Aorta (tissue), 4 donors: ENCODE data around the gene CARMIL3. TPM values are rescaled to one million over a fixed set of nuclear protein-coding genes. Genes with fewer than 3 reads are reported as not detected.

Source experiments
- polyA plus RNA-seq, 2 donors: library from polyadenylated mRNA; stranded (reverse); fragments of 200-250 nt; gene quantifications; one replicate each; pipeline ENCODE4 v1.2.3, GENCODE V29; 2013
- total RNA-seq, 2 donors: library from RNA; stranded (reverse); fragmentation: NEBNext Ultra II Directional; extraction: Animal tissue kit (Norgen Biotek cat#: 25700); gene quantifications; one replicate each; pipeline ENCODE4 v1.2.1, GENCODE V29; 2021
- donor health status: healthy with polysubstance abuse.
- donor health status: Bipolar disorder and iron deficiency.
- donor health status: DM: no; HTN: no; CAD: no.
- donor health status: DM: yes; HTN: yes; CAD: no.

CARMIL3 gene
- total and polyA plus RNA-seq, 4 donors: 0.24 to 0.43 (median 0.42) TPM; not detected in 1

Other genes starting within 250 kb of the CARMIL3 start
- 10 to 100 TPM; 17.8 to 21.2 TPM for gene DHRS4, start 98.2 kb upstream of the CARMIL3 start, total RNA-seq
- 10 to 100 TPM; 43.9 to 47.3 TPM for gene DHRS4, start 98.2 kb upstream of the CARMIL3 start, polyA plus RNA-seq
- gene DHRS4L2, start 63.1 kb upstream of the CARMIL3 start, total RNA-seq: 10 to 100 TPM; 15.1 to 17.5 TPM
- 10 to 100 TPM; 22.2 to 44.3 TPM for gene DHRS4L2, start 63.1 kb upstream of the CARMIL3 start, polyA plus RNA-seq
- gene CPNE6, start 19.6 kb downstream of the CARMIL3 start, total RNA-seq: under 1 TPM; 0.71 to 0.99 TPM
- gene CPNE6, start 19.6 kb downstream of the CARMIL3 start, polyA plus RNA-seq: under 1 TPM; 0.03 to 0.25 TPM
- gene PCK2, start 42.3 kb downstream of the CARMIL3 start, total RNA-seq: 10 to 100 TPM; 19.6 to 22.5 TPM
- 10 to 100 TPM; 14.7 to 82.5 TPM for gene PCK2, start 42.3 kb downstream of the CARMIL3 start, polyA plus RNA-seq
- 10 to 100 TPM; 35.5 to 39.6 TPM for gene DCAF11, start 62.8 kb downstream of the CARMIL3 start, total RNA-seq
- gene DCAF11, start 62.8 kb downstream of the CARMIL3 start, polyA plus RNA-seq: 10 to 100 TPM; 37.3 to 41.8 TPM
- 1 to 10 TPM; 1.1 to 1.4 TPM for gene NRL, start 62.9 kb downstream of the CARMIL3 start, total RNA-seq
- 1 to 10 TPM in 1 of 2 donors, under 1 TPM in 1; 0.63 to 1.3 TPM for gene NRL, start 62.9 kb downstream of the CARMIL3 start, polyA plus RNA-seq
- gene FITM1, start 78.7 kb downstream of the CARMIL3 start, total RNA-seq: under 1 TPM; 0.71 to 0.75 TPM
- under 1 TPM in 1 of 2 donors, not detected in 1; 0.56 TPM for gene FITM1, start 78.7 kb downstream of the CARMIL3 start, polyA plus RNA-seq
- 100 to 1,000 TPM; 112 to 125 TPM for gene PSME1, start 84.2 kb downstream of the CARMIL3 start, total RNA-seq
- gene PSME1, start 84.2 kb downstream of the CARMIL3 start, polyA plus RNA-seq: 100 to 1,000 TPM; 206 to 210 TPM
- gene EMC9, start 89.6 kb downstream of the CARMIL3 start, total RNA-seq: 10 to 100 TPM; 12.8 to 15.3 TPM
- 10 to 100 TPM; 18.3 to 41.9 TPM for gene EMC9, start 89.6 kb downstream of the CARMIL3 start, polyA plus RNA-seq
- 10 to 100 TPM; 86.1 to 93.6 TPM for gene PSME2, start 94.6 kb downstream of the CARMIL3 start, total RNA-seq
- gene PSME2, start 94.6 kb downstream of the CARMIL3 start, polyA plus RNA-seq: 100 to 1,000 TPM; 142 to 261 TPM
- 10 to 100 TPM; 51.6 to 61.1 TPM for gene RNF31, start 95.5 kb downstream of the CARMIL3 start, total RNA-seq
- 100 to 1,000 TPM in 1 of 2 donors, 1 to 10 TPM in 1; 9.1 to 167 TPM for gene RNF31, start 95.5 kb downstream of the CARMIL3 start, polyA plus RNA-seq
- 100 to 1,000 TPM; 113 to 117 TPM for gene IRF9, start 109.3 kb downstream of the CARMIL3 start, total RNA-seq
- gene IRF9, start 109.3 kb downstream of the CARMIL3 start, polyA plus RNA-seq: 100 to 1,000 TPM in 1 of 2 donors, 10 to 100 TPM in 1; 56.0 to 111 TPM
- gene REC8, start 120.1 kb downstream of the CARMIL3 start, total RNA-seq: 10 to 100 TPM; 13.2 to 18.1 TPM
- 1 to 10 TPM; 2.4 to 8.2 TPM for gene REC8, start 120.1 kb downstream of the CARMIL3 start, polyA plus RNA-seq
- 10 to 100 TPM; 23.4 to 29.3 TPM for gene IPO4, start 136.8 kb downstream of the CARMIL3 start, total RNA-seq
- gene IPO4, start 136.8 kb downstream of the CARMIL3 start, polyA plus RNA-seq: 10 to 100 TPM in 1 of 2 donors, 1 to 10 TPM in 1; 3.4 to 11.6 TPM
- gene TM9SF1, start 143.4 kb downstream of the CARMIL3 start, total RNA-seq: 10 to 100 TPM; 35.3 to 37.3 TPM
- 10 to 100 TPM; 15.8 to 35.0 TPM for gene TM9SF1, start 143.4 kb downstream of the CARMIL3 start, polyA plus RNA-seq
- under 1 TPM in 1 of 2 donors, not detected in 1; 0.39 TPM for gene TSSK4, start 153.7 kb downstream of the CARMIL3 start, total RNA-seq
- not detected for gene TSSK4, start 153.7 kb downstream of the CARMIL3 start, polyA plus RNA-seq
- 10 to 100 TPM; 38.3 to 45.8 TPM for gene CHMP4A, start 161.5 kb downstream of the CARMIL3 start, total RNA-seq
- gene CHMP4A, start 161.5 kb downstream of the CARMIL3 start, polyA plus RNA-seq: 100 to 1,000 TPM; 130 to 179 TPM
- 10 to 100 TPM; 15.2 to 19.5 TPM for gene MDP1, start 164.1 kb downstream of the CARMIL3 start, total RNA-seq
- gene MDP1, start 164.1 kb downstream of the CARMIL3 start, polyA plus RNA-seq: 10 to 100 TPM; 38.7 to 49.6 TPM
- 100 to 1,000 TPM; 122 to 123 TPM for gene NEDD8, start 180.4 kb downstream of the CARMIL3 start, total RNA-seq
- gene NEDD8, start 180.4 kb downstream of the CARMIL3 start, polyA plus RNA-seq: 100 to 1,000 TPM; 222 to 345 TPM
- 10 to 100 TPM; 44.6 to 59.1 TPM for gene GMPR2, start 180.9 kb downstream of the CARMIL3 start, total RNA-seq
- gene GMPR2, start 180.9 kb downstream of the CARMIL3 start, polyA plus RNA-seq: 10 to 100 TPM; 55.2 to 66.6 TPM
- gene TINF2, start 190.6 kb downstream of the CARMIL3 start, total RNA-seq: 10 to 100 TPM; 78.3 to 79.2 TPM
- gene TINF2, start 190.6 kb downstream of the CARMIL3 start, polyA plus RNA-seq: 10 to 100 TPM; 40.9 to 48.0 TPM
- 1 to 10 TPM in 1 of 2 donors, under 1 TPM in 1; 0.52 to 5.7 TPM for gene TGM1, start 211.2 kb downstream of the CARMIL3 start, total RNA-seq
- 1 to 10 TPM in 1 of 2 donors, under 1 TPM in 1; 0.88 to 1.3 TPM for gene TGM1, start 211.2 kb downstream of the CARMIL3 start, polyA plus RNA-seq
- gene RABGGTA, start 219.6 kb downstream of the CARMIL3 start, total RNA-seq: 10 to 100 TPM; 17.1 to 26.1 TPM
- gene RABGGTA, start 219.6 kb downstream of the CARMIL3 start, polyA plus RNA-seq: 10 to 100 TPM; 19.0 to 40.0 TPM
- 10 to 100 TPM; 21.2 to 27.3 TPM for gene DHRS1, start 247.8 kb downstream of the CARMIL3 start, total RNA-seq
- gene DHRS1, start 247.8 kb downstream of the CARMIL3 start, polyA plus RNA-seq: 10 to 100 TPM; 29.6 to 33.2 TPM
- 10 to 100 TPM; 17.8 to 19.9 TPM for gene NOP9, start 247.8 kb downstream of the CARMIL3 start, total RNA-seq
- 10 to 100 TPM in 1 of 2 donors, 1 to 10 TPM in 1; 7.9 to 10.8 TPM for gene NOP9, start 247.8 kb downstream of the CARMIL3 start, polyA plus RNA-seq